Activated T-cell treated with anti-CD3 and anti-CD28 coated beads, Interleukin-2, amount 50 U/mL, for 4 hours (primary cell): ENCODE results near the gene CHMP6. TPM values are rescaled to one million over a fixed set of nuclear protein-coding genes. Genes with fewer than 3 reads are reported as not detected.

Experiments used
- ATAC-seq, 2 donors: fragments of 200-7000 bp; cut with Tn5 transposase; one replicate each; pipeline ENCODE4 v1.10.0; 2021
- DNase-seq: peaks from one replicate; pipeline ENCODE4 v3.0.0-alpha.2; 2020
- H3K27me3 Mint-ChIP-seq: one replicate; pipeline ENCODE4 v1.8.0; 2021; ENCODE audit warnings: low read depth, mixed read lengths
- H3K36me3 Mint-ChIP-seq: one replicate; pipeline ENCODE4 v1.8.0; 2022; ENCODE audit warnings: mixed read lengths; ENCODE audit not compliant: insufficient read depth
- H3K4me1 Mint-ChIP-seq: one replicate; pipeline ENCODE4 v1.8.0; 2021; ENCODE audit warnings: low read depth, mixed read lengths
- H3K4me3 Mint-ChIP-seq: one replicate; pipeline ENCODE4 v1.8.0; 2021; ENCODE audit warnings: mild to moderate bottlenecking, moderate library complexity, mixed read lengths
- H3K9me3 Mint-ChIP-seq: one replicate; pipeline ENCODE4 v1.8.0; 2021; ENCODE audit warnings: mixed read lengths
- total RNA-seq, 3 donors: library from RNA; stranded (reverse); gene quantifications; one replicate each; pipeline ENCODE4 v1.2.1, GENCODE V29; 2021

Gene CHMP6
- total RNA-seq, 3 donors from 2014 or later = 35.7 to 42.4 (median 42.1) TPM

GRCh38 chr17:80951121-80952090 is 40.2 kb upstream of the CHMP6 start:
- H3K9me3 Mint-ChIP-seq = no peaks in the 10 kb centered on the region
- no peaks in the 10 kb centered on the region for H3K4me1 Mint-ChIP-seq
- peaks cover 18% of the 10 kb centered on the region for H3K36me3 Mint-ChIP-seq
- H3K4me3 Mint-ChIP-seq = no peak overlapping the region
- ATAC-seq (no peak), DNase-seq (no peak)
- no peaks in the 10 kb centered on the region for H3K27me3 Mint-ChIP-seq

DNA sequence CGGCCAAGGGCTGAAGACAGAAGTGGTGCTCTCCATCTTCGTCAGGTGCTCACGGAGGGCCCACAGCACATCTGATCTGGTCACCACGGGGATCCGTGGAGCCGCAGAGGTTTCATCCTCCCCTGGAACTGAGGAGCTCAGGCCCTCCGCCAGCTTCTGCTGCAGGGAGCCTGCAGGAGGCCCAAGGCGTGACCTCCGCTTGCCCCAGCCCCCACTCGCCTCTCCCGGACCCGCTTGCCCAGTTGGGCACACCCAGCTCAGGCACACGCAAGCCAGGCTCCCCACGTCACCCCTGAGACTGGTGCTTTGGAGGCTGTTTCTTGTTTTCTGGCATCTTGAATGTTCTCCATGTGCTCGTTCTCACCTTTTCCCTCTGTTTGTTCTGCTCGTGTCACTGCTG is 39.4 kb upstream of the CHMP6 start:
- Mint-ChIP-seq H3K4me1 (no peaks in the 10 kb centered on the region), H3K27me3 (no peaks in the 10 kb centered on the region), H3K36me3 (peaks cover 10% of the 10 kb centered on the region), H3K4me3 (no peak overlapping the region), H3K9me3 (no peaks in the 10 kb centered on the region)
- ATAC-seq = no peak
- no peak for DNase-seq

DNA sequence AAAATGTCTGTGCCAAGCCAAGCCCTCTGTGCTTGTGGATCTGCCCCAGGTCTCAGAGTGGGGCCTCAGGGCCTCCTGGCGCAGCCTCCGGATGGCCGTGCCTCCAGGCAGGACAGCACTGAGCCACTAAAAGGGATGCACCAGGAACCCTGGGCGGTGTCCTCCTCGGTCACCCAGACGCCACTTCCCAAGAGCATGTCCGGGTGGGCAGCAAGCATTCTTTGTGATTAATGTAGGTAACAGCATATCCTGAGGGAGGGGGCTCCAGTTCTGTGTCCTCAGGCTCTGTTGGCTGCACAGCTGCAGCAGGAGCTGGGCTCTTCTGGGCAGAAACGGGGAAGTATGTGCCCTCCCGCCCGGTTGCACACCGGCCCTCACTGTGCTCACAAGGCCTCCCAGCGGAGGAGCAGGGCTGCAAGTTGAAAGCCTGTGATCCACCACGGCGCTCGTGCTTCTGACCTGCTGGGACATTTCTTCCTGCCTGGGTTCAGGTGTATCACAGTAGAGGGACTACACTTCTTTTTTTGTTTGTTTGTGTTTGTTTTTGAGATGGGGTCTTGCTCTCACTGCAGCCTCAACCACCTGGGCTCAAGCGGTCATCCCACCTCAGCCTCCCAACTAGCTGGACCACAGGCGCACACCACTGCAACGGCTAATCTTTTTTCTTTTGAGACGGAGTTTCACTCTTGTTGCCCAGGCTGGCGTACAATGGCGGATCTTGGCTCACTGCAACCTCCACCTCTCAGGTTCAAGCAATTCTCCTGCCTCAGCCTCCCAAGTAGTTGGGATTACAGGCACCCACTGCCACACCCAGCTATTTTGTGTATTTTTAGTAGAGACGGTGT is 37.9 kb upstream of the CHMP6 start:
- no peak overlapping the region for H3K4me3 Mint-ChIP-seq
- H3K27me3 Mint-ChIP-seq = no peaks in the 10 kb centered on the region
- no peaks in the 10 kb centered on the region for H3K9me3 Mint-ChIP-seq
- peaks cover 10% of the 10 kb centered on the region for H3K36me3 Mint-ChIP-seq
- no peak for DNase-seq
- H3K4me1 Mint-ChIP-seq = no peaks in the 10 kb centered on the region
- no peak for ATAC-seq

DNA sequence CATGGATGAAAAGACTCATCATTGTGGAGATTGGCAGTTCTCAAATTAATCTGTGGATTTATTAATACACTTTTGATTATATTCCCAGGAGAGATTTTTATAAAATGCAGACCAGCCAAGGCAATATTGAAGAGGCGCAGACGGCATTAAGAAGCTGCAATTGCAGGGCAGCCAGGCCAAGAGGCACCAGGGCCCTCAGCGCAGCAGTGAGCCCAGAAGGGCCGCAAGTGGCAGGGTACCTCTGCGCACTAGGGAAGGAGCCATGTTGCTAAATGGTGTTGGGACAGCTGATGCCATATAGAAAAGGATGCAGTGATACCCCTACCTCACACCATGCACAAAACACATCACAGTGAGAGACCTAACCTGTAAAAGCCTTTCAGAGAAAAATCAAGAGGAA is 36.6 kb upstream of the CHMP6 start:
- no peak overlapping the region for H3K4me3 Mint-ChIP-seq
- H3K36me3 Mint-ChIP-seq = peaks cover 10% of the 10 kb centered on the region
- no peaks in the 10 kb centered on the region for H3K4me1 Mint-ChIP-seq
- no peaks in the 10 kb centered on the region for H3K9me3 Mint-ChIP-seq
- DNase-seq (no peak), ATAC-seq (no peak)
- H3K27me3 Mint-ChIP-seq = no peaks in the 10 kb centered on the region

DNA sequence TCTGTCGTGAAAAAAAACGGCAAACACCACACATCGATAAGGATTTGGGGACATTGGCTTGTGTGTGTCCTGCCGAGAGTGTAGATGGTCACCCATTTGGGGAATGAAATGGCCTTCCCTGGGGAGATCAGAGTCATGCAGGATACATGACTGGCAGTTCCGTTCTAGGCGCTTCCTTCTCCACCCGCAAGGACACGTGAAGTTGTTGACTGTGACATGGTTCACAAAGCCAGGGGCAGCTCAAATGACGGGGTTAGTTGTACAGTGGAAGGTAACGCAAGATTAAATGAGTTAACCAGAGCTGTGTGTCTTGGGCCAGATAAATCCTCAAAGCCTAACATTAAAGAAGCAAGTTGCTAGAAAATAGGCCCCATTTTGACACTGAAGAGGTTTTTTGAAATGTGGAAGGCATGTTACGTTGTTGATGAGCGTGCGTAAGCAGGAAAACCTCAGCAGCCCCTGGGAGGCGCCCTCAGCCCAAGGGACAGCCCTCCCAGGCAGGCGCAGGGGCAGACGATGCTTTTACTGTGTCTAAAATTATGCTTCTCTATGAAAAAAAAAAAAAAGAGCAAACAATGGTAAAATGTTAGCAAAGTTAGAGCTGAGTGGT is 35.9 kb upstream of the CHMP6 start:
- DNase-seq (no peak), ATAC-seq (no peak)
- Mint-ChIP-seq H3K36me3 (peaks cover 7% of the 10 kb centered on the region), H3K9me3 (no peaks in the 10 kb centered on the region), H3K27me3 (no peaks in the 10 kb centered on the region), H3K4me1 (no peaks in the 10 kb centered on the region), H3K4me3 (no peak overlapping the region)

- DNase-seq = no peak
- Mint-ChIP-seq H3K9me3 (no peaks in the 10 kb centered on the region), H3K36me3 (peaks cover 7% of the 10 kb centered on the region), H3K27me3 (no peaks in the 10 kb centered on the region), H3K4me1 (no peaks in the 10 kb centered on the region), H3K4me3 (no peak overlapping the region)
- no peak for ATAC-seq
Observed at GRCh38 chr17:80956321-80957190, 35.1 kb upstream of the CHMP6 start.

- peaks cover 6% of the 10 kb centered on the region for H3K36me3 Mint-ChIP-seq
- H3K4me1 Mint-ChIP-seq = no peaks in the 10 kb centered on the region
- no peak overlapping the region for H3K4me3 Mint-ChIP-seq
- H3K9me3 Mint-ChIP-seq = no peaks in the 10 kb centered on the region
- no peak for ATAC-seq
- no peaks in the 10 kb centered on the region for H3K27me3 Mint-ChIP-seq
- no peak for DNase-seq
Observed at GRCh38 chr17:80957461-80957941, 34.1 kb upstream of the CHMP6 start.

DNA sequence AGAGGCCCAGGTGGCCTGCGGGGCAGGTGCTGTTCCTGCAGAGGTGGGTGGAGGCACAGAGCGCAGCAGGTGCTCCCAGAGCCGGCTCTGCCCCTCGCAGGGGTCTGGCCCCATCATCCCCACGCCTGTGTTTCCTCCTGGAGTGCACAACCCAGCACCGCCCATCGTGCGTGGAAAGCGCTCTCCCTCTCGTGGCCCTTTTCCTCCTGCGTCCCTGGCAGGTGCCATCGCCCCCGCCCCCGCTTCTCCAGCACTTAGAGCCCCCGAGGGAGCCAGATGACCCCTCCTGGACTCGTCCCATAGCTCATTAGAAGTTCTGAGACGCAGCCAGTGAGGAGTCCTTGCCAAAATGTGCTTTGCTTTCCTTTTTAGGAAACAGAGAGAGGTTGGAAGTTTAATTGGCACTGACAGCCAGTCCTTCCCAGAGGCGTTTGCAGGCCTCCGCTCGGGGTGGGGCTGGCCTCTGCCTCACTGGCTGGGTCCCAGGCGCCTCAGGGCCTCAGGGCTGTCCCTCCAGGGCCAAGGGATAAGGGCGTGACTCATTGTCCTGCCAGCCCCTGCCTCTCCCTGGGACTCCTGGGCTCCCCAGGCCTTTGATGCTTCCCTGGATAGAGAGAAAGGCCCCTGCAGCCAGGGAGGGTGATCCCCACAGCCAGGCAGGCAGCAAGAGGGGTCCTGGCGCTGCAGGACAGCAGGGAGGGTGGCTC is 32.2 kb upstream of the CHMP6 start:
- H3K4me3 Mint-ChIP-seq = no peak overlapping the region
- DNase-seq (no peak), ATAC-seq (no peak)
- H3K36me3 Mint-ChIP-seq = peaks cover 5% of the 10 kb centered on the region
- no peaks in the 10 kb centered on the region for H3K27me3 Mint-ChIP-seq
- H3K4me1 Mint-ChIP-seq = no peaks in the 10 kb centered on the region
- H3K9me3 Mint-ChIP-seq = no peaks in the 10 kb centered on the region

- DNase-seq (no peak), ATAC-seq (peak in 1 of 2 donors; percentile 16)
- Mint-ChIP-seq H3K9me3 (no peaks in the 10 kb centered on the region), H3K27me3 (no peaks in the 10 kb centered on the region), H3K4me1 (no peaks in the 10 kb centered on the region), H3K4me3 (no peak overlapping the region), H3K36me3 (peaks cover 3% of the 10 kb centered on the region)
Observed at GRCh38 chr17:80960037-80960796, 31.4 kb upstream of the CHMP6 start.

GRCh38 chr17:80960797-80961452 is 30.7 kb upstream of the CHMP6 start:
- ATAC-seq (no peak), DNase-seq (no peak)
- Mint-ChIP-seq H3K36me3 (peaks cover 6% of the 10 kb centered on the region), H3K4me3 (no peak overlapping the region), H3K9me3 (no peaks in the 10 kb centered on the region), H3K27me3 (no peaks in the 10 kb centered on the region), H3K4me1 (no peaks in the 10 kb centered on the region)

DNA sequence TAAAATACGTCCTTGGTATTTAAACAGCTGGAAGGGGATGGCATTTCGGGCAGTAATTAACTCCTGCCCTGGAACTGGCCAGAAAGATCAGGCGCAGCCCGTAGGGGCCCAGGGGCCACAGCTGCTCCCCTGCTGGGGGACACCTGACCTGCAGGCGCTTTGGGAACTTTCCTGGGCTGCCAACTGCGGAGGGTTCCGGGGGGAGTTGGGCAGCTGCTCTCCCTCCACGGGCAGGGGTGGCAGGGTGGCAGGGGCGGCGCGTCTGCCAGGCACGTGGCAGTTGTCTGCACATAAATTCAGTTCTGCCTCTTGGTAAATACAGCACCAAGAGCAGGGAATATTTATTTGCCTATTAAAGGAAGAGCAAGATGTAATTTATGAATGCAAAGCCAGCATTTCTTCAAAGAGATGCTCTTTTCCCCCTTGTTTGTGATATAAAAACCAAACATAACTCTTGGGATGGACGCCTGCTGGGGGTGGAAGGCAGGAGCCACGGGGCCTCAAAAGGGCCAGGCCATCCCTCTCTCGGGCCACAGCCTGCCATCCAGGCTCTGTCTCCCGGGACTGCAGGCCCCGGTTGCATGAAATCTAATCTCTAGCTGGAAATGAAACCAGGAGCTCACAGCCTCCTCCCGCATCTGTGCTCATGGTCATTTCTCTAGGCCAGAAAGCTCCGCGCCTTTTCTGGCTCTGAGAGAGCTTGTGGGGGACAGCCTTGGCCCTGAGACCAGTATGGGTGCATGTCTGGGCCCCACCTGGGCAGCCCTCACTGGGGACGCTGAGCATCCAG is 29.9 kb upstream of the CHMP6 start:
- peaks cover 8% of the 10 kb centered on the region for H3K36me3 Mint-ChIP-seq
- ATAC-seq (no peak), DNase-seq (no peak)
- no peaks in the 10 kb centered on the region for H3K27me3 Mint-ChIP-seq
- H3K4me3 Mint-ChIP-seq = no peak overlapping the region
- no peaks in the 10 kb centered on the region for H3K9me3 Mint-ChIP-seq
- no peaks in the 10 kb centered on the region for H3K4me1 Mint-ChIP-seq
